DMS 273 (cell line): ENCODE data around the gene SPOP.
A peak's percentile ranks its signal among the peaks of the same experiment; 100 is the strongest.
"Not testable (repeated sequence)": the region's sequence is repeated elsewhere in the genome, so short reads cannot be mapped to it uniquely, and the experiment has no call there.

Source experiments
- DNase-seq: peaks from one replicate; lab custom pipeline; 2025; ENCODE audit not compliant: unreplicated experiment; lab: John Stamatoyannopoulos, UW

SPOP gene

DNA sequence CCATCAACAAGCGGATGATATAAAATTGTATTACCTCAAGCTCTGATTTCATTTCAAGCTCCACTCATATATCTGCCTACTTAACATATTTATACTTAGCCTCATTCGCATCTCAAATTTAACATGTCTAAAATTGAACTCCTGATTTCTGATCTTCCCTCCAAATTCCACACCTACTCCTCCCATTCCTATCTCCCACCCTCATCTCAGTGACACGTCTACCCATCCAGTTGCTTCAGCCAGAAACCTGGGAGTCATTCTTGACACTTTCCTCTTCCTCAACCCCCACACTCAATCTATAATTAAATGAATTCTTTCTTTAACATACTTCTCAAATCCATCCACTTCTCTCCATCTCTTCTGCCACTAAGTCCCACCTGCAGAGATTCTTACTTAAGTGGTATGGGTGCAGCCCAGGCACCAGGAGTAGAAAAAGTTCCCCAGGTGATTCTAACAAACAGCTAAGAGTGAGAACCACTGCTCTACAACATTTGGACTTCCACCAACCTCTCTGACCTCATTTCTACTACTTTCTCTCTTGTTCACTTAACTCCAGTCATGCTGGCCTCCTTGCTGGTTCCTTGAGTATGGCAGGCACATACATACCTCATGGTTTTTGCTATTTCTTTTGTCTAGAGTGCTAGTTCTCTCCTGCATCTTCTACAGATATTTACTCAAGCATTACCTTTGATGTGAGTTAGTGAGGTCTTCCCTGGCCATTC is 18.1 kb downstream of the SPOP start:
- no peak for DNase-seq

DNA sequence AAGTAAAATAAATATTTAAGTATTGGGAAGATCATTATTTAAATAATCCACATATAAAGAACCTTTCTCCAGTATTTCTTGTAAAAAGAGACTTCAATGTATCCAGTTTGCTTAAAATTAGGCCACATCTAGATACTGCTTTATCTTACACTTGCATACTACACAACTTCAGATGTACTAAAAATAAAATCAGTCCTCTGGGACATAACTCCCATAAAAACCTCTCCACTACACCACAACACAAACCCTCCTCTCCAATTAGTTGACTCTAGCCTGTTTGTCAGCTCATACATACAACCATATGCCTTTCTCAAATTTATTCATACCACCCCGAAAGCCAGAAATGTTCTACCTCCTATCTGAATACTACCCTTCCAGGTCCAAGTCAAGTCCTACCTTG is 21.6 kb downstream of the SPOP start:
- peak; percentile 26 for DNase-seq

DNA sequence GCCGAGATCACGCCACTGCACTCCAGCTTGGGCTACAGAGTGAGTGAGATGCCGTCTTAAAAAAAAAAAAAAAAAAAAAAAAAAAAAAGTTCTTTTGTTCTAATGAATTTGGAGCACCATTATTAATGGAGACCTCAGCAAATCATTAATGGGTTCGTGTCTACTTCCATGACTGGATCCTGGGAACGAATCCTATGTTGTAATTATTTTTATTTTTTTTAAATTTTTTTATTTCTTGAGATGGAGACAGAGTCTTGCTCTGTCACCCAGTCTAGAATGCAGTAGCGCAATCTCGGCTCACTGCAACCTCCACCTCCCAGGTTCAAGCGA is 30.7 kb downstream of the SPOP start:
- no peak for DNase-seq

DNA sequence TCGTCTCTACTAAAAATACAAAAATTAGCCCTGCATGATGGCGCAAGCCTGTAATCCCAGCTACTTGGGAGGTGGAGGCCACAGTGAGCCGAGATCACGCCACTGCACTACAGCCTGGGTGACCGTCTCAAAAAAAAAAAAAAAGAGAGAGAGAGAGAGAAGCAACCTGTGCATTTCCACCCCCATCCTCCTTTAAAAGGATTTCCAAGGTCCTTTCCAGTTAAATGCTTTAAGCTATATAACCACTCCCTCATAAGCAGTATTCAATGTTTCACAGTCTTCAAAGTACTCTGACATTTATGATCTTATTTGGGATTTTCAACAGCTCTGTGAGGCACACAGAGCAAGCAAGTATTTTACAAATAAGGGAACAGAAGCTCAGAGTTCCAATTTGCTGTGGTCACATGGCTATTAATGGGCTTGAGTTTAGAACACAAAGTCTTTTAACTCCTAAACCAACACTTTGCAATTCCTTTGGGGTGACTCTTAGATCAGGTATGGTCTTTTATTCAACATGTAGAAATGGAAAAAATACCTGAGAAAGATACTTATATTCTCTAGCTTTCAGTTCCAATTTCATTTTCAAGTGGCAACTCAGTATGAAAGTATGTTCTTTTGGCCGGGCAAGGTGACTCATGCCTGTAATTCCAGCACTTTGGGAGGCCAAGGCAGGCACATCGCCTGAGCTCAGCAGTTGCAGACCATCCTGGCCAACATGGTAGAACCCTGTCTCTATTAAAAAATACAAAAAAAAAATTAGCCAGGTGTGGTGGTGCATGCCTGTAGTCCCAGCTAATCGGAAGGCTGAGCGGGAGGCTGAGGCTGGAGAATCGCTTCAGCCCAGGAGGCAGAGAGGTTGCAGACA is 31.3 kb downstream of the SPOP start:
- no peak for DNase-seq

DNA sequence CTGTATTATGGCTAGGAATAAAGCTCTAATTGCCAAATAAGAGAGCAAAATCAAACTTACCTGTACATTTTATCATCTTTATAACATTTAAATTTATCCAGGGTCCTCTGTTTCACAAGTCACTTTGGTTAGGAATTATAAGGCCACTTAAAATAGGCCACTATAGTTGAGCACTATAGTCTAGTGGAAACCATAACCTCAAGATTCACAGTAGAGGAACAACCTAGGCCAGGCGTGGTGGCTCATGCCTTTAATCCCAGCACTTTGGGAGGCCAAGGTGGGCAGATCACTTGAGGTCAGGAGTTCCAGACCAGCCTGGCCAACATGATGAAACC is 31.9 kb downstream of the SPOP start:
- not testable (repeated sequence) for DNase-seq

DNA sequence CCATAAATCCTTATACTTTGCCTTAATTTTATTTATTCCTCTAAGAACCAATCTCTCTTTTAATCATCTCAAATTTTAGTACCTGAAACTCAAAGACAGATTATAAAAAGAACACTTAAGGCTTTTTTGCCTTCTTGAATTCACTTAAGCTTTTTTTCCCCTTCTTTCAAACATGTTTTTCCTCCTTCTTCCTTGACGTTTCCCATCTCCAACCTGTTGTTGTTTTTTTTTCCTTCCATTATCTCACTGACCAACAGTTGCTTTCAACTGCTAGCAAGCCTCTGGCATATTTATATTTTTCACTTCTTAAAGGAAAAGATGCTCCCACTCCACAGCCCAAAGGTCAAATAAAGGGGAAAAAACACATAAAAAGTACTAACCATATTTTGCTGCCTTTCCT is 32.2 kb downstream of the SPOP start:
- no peak for DNase-seq

DNA sequence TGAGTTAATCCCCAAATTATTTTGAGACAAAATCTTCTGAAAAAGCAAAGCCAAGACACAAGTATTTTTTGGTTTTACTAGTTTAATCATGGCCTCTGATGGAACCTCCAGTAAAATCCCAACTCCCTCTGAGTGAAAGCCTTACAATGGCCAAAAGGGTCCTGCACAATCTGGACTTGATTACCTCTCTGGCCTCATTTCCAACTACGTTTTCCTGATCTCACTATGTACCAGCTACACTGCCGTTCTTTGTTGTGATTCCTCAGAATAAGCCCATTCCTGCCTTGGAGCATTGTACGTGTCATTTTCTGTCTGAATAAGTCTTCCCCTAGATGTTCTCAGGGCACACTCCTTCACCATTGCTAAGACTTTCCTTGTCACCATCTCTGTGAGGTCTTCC is 37.3 kb downstream of the SPOP start:
- no peak for DNase-seq

DNA sequence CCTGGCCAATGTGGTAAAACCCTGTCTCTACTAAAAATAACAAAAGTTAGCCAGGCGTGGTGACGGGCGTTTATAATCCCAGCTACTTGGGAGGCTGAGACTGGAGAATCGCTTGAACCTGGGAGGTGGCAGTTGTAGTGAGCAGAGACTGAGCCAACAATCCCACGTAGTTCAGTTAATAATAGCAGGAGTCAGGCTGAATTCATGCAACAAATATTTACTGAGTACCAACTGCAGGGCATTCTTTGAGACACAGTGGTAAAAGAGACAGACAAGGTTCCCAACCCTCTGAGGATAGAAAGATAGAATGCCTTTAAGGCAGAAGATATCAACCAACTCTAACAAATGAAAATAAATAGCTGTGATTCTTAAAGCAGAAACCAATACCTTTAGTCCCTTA is 39.1 kb downstream of the SPOP start:
- no peak for DNase-seq

DNA sequence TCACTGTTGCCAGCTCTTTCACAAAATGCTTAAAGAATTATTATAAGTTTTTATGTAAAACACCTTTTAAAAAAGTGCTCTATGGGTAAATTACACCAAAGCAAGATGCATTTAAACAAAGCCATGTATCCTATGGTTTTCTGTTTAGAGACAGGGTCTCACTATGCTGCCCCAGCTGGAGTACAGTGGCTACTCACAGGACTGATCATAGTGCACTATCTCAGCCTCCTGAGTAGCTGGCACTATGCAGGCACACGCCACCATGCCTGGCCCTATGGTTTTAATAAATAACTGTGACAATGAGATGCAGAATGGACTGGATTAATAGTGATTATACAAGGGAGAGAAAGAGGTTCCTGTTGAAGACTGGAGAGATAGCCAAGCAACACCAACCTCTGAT is 40.2 kb downstream of the SPOP start:
- DNase-seq: no peak

DNA sequence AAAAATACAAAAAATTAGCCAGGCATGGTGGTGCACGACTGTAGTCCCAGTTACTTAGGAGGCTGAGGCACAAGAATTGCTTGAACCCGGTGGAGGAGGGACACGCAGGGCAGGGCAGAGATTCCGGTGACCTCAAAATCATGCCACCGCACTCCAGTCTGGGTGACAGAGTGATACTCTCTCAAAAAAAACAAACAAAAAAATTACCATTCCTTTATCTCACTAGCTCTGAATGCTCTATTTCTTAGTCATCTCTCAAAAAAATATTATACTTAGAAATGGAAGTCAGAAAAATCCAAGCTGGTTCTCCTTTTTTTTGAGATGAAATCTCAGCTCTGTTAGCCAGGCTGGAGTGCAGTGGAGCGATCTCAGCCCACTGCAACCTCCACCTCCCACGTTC is 40.8 kb downstream of the SPOP start:
- DNase-seq: no peak

DNA sequence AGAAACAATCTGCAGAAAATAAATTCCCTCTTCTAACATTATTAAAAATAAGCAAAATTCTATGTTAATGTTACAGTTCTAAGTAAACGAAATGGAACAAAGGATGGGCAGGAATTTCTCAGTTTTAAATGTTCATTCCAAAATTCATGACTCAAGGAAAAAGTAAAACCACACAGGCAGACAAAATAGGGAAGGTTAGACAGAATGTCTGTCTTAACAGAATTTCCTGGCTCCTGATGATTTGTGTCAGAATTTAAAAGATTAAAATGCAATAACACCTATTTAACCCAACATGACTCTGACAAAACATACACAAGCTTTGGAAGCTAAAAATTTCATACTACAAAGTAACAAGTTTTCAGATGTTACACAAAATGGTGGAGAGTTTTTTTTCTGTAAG is 42.8 kb downstream of the SPOP start:
- DNase-seq: no peak

DNA sequence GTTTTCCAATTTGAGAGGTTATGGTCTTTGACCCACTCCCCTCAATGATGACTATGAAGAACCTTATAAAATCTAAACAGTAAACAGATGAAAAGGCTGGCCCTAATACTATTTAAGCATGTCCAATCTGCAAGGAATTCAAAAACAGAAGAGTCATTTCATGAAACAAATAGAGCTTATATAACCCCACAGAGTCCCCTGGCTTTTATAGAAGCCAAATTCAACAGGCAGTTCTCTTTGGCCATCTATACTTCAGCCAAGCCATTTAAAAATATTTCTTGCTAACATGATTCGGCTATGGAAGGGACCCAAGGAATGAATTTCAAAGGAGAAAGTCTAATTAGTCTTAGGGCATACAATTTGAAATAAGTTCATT is 43.4 kb downstream of the SPOP start:
- no peak for DNase-seq

DNA sequence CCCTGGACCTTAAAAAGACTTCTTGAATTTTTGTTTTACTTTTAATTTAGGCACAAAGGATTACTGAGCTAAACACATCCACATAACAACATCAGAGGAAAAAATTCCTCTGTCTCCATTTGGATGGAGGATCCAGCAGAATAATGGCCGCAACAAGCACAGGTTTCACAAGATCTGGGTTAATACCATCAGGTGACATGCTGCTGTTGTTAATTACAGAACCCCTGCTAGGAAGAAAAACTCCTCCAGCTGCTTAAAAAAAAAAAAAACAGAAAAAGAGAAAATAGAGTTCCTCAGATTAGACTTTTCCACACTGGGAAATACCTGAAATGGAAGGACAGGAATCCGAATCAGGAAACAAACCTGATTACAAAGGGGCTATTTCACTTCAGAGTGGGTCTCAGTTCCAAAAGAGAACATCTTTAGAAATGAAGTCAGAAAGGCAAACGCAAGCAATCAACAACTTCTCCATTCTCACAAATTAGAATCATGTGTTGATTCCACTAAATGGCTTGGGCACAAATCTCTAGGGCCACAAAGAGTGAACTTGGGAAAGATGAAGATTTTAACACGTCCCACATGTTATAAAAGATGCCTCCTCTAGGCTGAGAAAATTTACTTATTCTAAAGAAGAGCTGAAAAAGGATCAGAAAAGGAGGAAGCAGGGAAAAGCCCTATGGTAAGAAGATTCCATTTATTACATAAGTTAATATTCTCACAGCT is 44.0 kb downstream of the SPOP start:
- no peak for DNase-seq

DNA sequence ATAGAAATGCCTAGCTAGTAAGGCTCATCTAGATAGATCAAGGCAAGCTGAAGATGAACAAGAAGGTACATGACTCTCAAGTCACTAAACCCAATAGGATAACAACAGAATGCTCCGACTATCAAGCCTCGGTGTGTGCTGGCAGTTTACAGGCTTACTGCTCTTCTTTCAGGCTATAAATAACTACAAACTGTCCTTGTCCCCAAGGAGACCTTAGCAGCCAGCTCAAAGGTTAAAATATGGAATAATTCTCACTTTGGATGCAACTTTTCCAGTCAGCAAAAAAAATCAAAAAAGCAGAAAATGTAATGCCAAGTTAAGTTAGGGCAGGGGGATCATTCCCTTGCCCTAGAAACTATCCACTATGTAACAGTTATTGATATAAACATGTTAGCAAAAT is 44.6 kb downstream of the SPOP start:
- DNase-seq: no peak

DNA sequence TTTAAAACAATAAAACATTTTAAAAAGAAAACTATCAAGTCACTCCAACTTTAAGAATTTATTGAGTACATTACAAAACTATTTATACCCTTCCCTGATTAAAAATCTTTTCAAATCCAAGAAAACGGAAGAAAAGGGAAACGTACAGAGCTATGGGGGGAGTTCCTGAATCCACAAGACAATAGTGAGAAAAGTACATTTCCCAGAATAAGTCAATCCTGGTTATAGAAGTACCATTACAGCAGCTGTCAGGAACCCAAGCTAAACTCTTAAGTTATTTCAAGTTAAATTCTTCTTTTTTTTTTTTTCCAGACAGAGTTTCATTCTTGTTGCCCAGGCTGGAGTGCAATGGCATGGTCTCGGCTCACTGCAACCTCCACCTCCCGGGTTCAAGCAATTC is 45.7 kb downstream of the SPOP start:
- no peak for DNase-seq

DNA sequence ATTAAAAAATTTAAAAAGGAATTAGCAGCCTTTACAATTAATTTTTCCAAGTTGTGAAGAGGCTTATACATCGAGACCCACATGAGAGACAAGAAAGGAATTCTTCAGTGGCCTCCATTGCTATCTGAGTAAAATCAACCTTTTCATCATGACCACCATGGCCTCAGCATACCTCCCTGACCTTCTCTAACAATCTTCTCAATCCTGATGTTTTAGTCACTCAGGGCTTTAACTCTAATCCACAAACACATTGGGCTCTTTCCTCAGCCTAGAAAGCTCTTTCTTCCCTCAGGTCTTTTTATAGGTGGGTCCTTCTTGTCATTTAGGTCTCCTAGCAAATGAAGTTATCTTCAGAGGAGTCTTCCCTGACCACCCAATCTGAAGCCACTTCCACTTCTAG is 46.4 kb downstream of the SPOP start:
- DNase-seq: no peak

DNA sequence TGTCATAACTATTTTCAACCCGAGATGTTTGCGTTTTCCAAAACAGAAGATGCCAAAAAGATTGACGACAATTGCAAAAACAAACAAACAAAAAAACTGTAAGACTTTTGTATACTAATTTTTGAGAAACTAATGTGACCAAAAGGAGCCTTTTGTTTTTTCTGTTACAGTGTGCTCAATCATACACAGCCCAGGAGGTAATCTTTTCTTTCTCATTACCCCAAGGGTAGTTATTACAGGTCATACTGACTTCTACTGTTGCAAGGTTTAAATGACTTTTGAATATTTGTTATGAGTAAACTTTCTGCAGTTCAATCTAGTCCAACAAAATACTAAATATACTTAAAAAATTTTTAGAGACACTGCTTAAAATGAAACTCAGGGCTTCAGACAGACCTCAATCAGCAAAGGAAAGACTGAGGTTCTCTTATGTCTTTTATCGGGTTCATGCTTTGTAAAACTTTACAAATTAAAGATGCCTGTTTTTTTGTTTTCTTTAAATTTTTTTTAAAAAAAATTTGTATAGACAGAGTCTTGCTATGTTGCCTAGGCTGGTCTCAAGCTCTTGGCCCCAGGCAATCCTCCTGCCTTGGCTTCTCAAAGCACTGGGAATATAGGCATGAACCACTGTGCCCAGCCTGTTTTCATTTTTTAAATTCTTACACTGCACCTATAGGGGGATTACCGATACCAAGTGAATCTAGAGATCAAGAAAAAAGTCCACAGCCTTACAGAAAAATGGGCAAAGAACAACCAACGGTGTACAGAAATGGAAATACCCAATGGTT is 47.6 kb downstream of the SPOP start:
- no peak for DNase-seq

DNA sequence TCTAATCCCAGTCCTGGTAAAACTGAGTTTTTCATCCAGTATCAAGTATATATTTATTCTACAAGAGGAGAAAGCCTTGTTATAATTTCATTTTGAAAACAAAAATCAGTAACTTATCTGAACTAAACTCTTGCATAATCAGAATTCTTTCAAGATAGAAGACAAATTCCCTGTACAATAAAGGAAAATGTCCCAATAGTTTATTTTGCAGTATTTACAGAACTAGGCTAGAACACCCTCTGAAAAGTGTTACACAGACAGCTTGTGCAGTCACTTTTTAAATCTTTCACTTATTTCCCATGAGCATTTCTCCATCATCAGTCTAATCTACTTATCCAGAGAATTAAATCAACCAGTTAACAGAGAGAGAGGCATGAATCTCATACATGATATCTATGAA is 48.5 kb downstream of the SPOP start:
- no peak for DNase-seq

DNA sequence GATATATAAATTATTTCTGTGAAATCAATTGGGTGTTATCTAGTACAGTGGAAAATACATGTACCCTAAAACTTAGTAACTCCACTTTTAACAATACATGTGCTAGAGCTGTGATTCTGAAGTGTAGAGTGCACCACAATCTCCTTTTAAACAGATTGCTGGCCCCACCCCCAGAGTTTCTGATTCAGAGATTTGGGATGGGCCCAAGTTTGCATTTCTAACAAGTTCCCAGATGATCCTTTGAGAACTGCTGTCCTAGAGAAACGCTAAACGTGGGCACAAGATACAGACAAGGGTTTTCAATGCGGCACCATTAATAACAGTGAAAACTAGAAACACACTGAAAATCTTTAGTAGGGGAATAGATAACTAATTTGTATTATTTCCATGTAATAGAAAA is 53.0 kb downstream of the SPOP start:
- peak; percentile 68 for DNase-seq

DNA sequence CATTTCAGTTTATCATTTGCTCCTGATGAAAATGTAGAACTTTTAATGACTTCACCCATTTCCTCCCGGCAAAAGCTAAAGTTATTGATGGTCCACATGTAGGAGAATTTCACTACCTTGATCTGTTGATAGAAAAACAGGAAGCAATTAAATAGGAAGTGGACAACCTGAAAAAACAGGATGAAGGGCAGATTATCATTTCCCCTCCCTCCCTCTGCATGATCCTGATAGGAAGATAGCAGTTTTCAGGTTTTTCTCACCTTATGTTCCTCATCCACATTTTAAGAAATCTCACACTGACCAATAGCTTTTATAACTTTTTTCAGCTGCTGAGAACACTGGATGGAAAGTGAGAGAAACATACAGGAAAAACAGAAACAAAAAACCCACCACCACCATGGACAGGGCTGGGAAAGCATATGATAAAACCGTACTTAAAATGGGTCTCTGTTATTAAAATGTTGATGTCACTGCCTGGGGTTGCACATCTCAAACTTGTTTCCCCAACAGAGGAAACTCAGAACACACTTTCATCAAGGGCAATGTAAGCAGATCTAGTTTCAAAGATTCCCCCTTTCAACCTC is 55.9 kb downstream of the SPOP start:
- no peak for DNase-seq

DNA sequence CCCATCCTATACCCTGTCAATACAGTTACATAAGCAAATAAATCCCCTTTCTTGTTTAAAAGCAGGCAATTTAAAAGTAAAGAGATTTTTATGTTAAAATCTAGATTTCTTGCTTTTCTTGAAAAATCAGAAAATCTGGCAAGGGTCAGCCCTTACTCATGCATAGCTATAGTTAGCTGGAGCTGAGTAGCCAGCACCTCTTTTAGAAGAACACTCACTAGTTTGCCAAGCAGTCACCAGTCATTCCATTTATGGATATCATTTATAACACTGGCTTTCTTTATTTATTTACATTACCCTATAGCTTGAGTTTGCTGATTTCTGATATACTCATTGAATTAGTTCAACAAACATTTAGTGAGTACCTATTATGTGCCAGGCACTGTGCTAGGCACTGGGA is 56.5 kb downstream of the SPOP start:
- no peak for DNase-seq
